Measurements from ENCODE around the gene INSRR. TPM values are rescaled to one million over a fixed set of nuclear protein-coding genes. Genes with fewer than 3 reads are reported as not detected.

The INSRR gene
- total and polyA plus RNA-seq, 4 donors, result 0.01 TPM; not detected in 3

DNA sequence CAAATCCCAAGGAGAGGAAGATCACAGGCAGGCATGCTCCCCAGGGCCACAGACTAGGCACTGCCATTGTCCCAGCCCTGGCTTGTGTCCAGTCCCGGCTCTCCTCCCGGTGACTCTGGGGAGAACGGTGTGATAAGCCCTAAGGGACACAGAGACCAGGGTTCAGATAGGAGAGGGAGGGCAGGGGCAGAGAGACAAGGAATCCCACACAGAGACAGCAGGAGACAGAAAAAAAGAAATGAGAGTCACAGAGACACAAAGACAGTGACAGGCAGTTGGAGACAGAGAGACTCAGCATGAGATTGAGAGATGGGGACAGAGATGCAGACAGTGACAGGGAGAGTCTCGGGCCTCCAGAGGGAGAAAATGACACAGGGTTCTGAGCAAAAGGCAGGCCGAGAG lies 361 bp downstream of the INSRR start:
- H3K36me3 ChIP-seq (ENCODE audit: control insufficient read depth in 4 of 4, insufficient read depth in 3 of 4, low read depth in 1 of 4, low read length in 3 of 4), result no peaks in the 10 kb centered on the region
- no peak overlapping the region for H3K9ac ChIP-seq (ENCODE audit: low read depth in 1 of 2, low read length in 2 of 2)
- WGBS, result 15% methylated on average over 5 of the region's 5 CpGs
- DNase-seq (ENCODE audit: low spot score), result no peak
- H3K4me3 ChIP-seq (ENCODE audit: low read depth in 1 of 3, low read length in 3 of 3), result no peak overlapping the region
- H3K4me1 ChIP-seq (ENCODE audit: control insufficient read depth in 4 of 4, insufficient read depth in 4 of 4, low read length in 3 of 4), result peaks cover 4 to 19% (median 14%) of the 10 kb centered on the region in 4 donors
- no peaks in the 10 kb centered on the region for H3K9me3 ChIP-seq (ENCODE audit: control insufficient read depth in 4 of 4, low read length in 3 of 4)
- TF ChIP-seq GABPA (IDR thresholded peaks at IDR 0.05 in 1 of 2, conservative IDR thresholded peaks at IDR 0.05 in 1 of 2), result no peak
- no peak for TF ChIP-seq NR2F2 (IDR thresholded peaks at IDR 0.05)
- TF ChIP-seq, protein P1, sequence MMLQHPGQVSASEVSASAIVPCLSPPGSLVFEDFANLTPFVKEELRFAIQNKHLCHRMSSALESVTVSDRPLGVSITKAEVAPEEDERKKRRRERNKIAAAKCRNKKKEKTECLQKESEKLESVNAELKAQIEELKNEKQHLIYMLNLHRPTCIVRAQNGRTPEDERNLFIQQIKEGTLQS (IDR thresholded peaks at IDR 0.05), result no peak
- TF ChIP-seq, protein P2, sequence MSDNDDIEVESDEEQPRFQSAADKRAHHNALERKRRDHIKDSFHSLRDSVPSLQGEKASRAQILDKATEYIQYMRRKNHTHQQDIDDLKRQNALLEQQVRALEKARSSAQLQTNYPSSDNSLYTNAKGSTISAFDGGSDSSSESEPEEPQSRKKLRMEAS (IDR thresholded peaks at IDR 0.05), result no peak
- TF ChIP-seq RXRA (IDR thresholded peaks at IDR 0.05), result no peak
- TF ChIP-seq, protein P3, sequence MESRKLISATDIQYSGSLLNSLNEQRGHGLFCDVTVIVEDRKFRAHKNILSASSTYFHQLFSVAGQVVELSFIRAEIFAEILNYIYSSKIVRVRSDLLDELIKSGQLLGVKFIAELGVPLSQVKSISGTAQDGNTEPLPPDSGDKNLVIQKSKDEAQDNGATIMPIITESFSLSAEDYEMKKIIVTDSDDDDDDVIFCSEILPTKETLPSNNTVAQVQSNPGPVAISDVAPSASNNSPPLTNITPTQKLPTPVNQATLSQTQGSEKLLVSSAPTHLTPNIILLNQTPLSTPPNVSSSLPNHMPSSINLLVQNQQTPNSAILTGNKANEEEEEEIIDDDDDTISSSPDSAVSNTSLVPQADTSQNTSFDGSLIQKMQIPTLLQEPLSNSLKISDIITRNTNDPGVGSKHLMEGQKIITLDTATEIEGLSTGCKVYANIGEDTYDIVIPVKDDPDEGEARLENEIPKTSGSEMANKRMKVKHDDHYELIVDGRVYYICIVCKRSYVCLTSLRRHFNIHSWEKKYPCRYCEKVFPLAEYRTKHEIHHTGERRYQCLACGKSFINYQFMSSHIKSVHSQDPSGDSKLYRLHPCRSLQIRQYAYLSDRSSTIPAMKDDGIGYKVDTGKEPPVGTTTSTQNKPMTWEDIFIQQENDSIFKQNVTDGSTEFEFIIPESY (IDR thresholded peaks at IDR 0.05), result no peak
- TF ChIP-seq, protein P4, sequence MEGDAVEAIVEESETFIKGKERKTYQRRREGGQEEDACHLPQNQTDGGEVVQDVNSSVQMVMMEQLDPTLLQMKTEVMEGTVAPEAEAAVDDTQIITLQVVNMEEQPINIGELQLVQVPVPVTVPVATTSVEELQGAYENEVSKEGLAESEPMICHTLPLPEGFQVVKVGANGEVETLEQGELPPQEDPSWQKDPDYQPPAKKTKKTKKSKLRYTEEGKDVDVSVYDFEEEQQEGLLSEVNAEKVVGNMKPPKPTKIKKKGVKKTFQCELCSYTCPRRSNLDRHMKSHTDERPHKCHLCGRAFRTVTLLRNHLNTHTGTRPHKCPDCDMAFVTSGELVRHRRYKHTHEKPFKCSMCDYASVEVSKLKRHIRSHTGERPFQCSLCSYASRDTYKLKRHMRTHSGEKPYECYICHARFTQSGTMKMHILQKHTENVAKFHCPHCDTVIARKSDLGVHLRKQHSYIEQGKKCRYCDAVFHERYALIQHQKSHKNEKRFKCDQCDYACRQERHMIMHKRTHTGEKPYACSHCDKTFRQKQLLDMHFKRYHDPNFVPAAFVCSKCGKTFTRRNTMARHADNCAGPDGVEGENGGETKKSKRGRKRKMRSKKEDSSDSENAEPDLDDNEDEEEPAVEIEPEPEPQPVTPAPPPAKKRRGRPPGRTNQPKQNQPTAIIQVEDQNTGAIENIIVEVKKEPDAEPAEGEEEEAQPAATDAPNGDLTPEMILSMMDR (IDR thresholded peaks at IDR 0.05; ENCODE audit: low read depth, low read length, missing input control), result no peak
- no peak for TF ChIP-seq TAF1 (conservative IDR thresholded peaks at IDR 0.05)
- TF ChIP-seq JUND (IDR thresholded peaks at IDR 0.05), result no peak
- TF ChIP-seq YY1 (IDR thresholded peaks at IDR 0.05), result no peak
- no peak for TF ChIP-seq FOXA1 (IDR thresholded peaks at IDR 0.05)
- no peak for TF ChIP-seq RAD21 (IDR thresholded peaks at IDR 0.05)
- no peak for TF ChIP-seq SP1 (IDR thresholded peaks at IDR 0.05)
- no peak for TF ChIP-seq HNF4A (conservative IDR thresholded peaks at IDR 0.05)
- TF ChIP-seq, protein P5, sequence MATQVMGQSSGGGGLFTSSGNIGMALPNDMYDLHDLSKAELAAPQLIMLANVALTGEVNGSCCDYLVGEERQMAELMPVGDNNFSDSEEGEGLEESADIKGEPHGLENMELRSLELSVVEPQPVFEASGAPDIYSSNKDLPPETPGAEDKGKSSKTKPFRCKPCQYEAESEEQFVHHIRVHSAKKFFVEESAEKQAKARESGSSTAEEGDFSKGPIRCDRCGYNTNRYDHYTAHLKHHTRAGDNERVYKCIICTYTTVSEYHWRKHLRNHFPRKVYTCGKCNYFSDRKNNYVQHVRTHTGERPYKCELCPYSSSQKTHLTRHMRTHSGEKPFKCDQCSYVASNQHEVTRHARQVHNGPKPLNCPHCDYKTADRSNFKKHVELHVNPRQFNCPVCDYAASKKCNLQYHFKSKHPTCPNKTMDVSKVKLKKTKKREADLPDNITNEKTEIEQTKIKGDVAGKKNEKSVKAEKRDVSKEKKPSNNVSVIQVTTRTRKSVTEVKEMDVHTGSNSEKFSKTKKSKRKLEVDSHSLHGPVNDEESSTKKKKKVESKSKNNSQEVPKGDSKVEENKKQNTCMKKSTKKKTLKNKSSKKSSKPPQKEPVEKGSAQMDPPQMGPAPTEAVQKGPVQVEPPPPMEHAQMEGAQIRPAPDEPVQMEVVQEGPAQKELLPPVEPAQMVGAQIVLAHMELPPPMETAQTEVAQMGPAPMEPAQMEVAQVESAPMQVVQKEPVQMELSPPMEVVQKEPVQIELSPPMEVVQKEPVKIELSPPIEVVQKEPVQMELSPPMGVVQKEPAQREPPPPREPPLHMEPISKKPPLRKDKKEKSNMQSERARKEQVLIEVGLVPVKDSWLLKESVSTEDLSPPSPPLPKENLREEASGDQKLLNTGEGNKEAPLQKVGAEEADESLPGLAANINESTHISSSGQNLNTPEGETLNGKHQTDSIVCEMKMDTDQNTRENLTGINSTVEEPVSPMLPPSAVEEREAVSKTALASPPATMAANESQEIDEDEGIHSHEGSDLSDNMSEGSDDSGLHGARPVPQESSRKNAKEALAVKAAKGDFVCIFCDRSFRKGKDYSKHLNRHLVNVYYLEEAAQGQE (IDR thresholded peaks at IDR 0.05), result no peak
- TF ChIP-seq FOXA2 (IDR thresholded peaks at IDR 0.05), result no peak
- no peak for TF ChIP-seq EGR1 (IDR thresholded peaks at IDR 0.05; ENCODE audit: low read depth in 2 of 2)
- H3K27me3 ChIP-seq (ENCODE audit: control insufficient read depth in 4 of 4, insufficient read depth in 4 of 4, low read length in 3 of 4), result peaks cover 0 to 15% (median 8%) of the 10 kb centered on the region in 4 donors
- no peak overlapping the region for H3K27ac ChIP-seq (ENCODE audit: low read depth in 1 of 2, low read length in 2 of 2)
